ENCODE measurements around the gene PUSL1. TPM values are rescaled to one million over a fixed set of nuclear protein-coding genes. Genes with fewer than 3 reads are reported as not detected.

PUSL1 gene
- total and polyA plus RNA-seq, 2 experiments from 2014 or later = 41.5 to 55.8 TPM

GRCh38 chr1:1328254-1328653 lies 19.9 kb downstream of the PUSL1 start (continued):
- TF ChIP-seq, protein P1, sequence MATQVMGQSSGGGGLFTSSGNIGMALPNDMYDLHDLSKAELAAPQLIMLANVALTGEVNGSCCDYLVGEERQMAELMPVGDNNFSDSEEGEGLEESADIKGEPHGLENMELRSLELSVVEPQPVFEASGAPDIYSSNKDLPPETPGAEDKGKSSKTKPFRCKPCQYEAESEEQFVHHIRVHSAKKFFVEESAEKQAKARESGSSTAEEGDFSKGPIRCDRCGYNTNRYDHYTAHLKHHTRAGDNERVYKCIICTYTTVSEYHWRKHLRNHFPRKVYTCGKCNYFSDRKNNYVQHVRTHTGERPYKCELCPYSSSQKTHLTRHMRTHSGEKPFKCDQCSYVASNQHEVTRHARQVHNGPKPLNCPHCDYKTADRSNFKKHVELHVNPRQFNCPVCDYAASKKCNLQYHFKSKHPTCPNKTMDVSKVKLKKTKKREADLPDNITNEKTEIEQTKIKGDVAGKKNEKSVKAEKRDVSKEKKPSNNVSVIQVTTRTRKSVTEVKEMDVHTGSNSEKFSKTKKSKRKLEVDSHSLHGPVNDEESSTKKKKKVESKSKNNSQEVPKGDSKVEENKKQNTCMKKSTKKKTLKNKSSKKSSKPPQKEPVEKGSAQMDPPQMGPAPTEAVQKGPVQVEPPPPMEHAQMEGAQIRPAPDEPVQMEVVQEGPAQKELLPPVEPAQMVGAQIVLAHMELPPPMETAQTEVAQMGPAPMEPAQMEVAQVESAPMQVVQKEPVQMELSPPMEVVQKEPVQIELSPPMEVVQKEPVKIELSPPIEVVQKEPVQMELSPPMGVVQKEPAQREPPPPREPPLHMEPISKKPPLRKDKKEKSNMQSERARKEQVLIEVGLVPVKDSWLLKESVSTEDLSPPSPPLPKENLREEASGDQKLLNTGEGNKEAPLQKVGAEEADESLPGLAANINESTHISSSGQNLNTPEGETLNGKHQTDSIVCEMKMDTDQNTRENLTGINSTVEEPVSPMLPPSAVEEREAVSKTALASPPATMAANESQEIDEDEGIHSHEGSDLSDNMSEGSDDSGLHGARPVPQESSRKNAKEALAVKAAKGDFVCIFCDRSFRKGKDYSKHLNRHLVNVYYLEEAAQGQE (IDR thresholded peaks at IDR 0.05; ENCODE audit: unreplicated experiment) = no peak
- no peak for TF ChIP-seq CREB1 (CRISPR knock-in tag; IDR thresholded peaks at IDR 0.05; ENCODE audit: low read depth)

GRCh38 chr1:1329304-1330210 lies 21.2 kb downstream of the PUSL1 start:
- Histone ChIP-seq H3K27ac (ENCODE audit: low read depth) (no peak overlapping the region), H3K4me2 (no peak overlapping the region), H3K4me3 (no peak overlapping the region), H3K27me3 (ENCODE audit: insufficient read depth) (no peaks in the 10 kb centered on the region), H3F3A (replicated peaks; ENCODE audit: low read depth) (peaks cover 15% of the 10 kb centered on the region; the same call in 1 of the 2 replicates), H3K36me3 (ENCODE audit: insufficient read depth) (no peaks in the 10 kb centered on the region), H3K9me2 (ENCODE audit: insufficient read depth) (no peaks in the 10 kb centered on the region), H3K4me1 (ENCODE audit: insufficient read depth) (no peaks in the 10 kb centered on the region), H2AFZ (no peak overlapping the region), H3K79me2 (replicated peaks; ENCODE audit: insufficient read depth) (peaks cover 8% of the 10 kb centered on the region; the same call in 1 of the 2 replicates), H4K20me1 (replicated peaks; ENCODE audit: insufficient read depth) (no peaks in the 10 kb centered on the region)
- Mint-ChIP-seq H3K36me3 (ENCODE audit: low read depth) (peaks cover 5% of the 10 kb centered on the region; the same call in 2 of the 3 replicates), H3K9me3 (no peaks in the 10 kb centered on the region), H3K27ac (no peak overlapping the region), H3K27me3 (ENCODE audit: insufficient read depth, low read depth, poor library complexity) (peaks cover 16% of the 10 kb centered on the region), H3K4me3 (no peak overlapping the region; the same call in 2 of the 3 replicates), H3K4me1 (no peaks in the 10 kb centered on the region)
- no peak for ATAC-seq
- no peak for DNase-seq (ENCODE audit: low spot score)
- TF ChIP-seq, protein P2, sequence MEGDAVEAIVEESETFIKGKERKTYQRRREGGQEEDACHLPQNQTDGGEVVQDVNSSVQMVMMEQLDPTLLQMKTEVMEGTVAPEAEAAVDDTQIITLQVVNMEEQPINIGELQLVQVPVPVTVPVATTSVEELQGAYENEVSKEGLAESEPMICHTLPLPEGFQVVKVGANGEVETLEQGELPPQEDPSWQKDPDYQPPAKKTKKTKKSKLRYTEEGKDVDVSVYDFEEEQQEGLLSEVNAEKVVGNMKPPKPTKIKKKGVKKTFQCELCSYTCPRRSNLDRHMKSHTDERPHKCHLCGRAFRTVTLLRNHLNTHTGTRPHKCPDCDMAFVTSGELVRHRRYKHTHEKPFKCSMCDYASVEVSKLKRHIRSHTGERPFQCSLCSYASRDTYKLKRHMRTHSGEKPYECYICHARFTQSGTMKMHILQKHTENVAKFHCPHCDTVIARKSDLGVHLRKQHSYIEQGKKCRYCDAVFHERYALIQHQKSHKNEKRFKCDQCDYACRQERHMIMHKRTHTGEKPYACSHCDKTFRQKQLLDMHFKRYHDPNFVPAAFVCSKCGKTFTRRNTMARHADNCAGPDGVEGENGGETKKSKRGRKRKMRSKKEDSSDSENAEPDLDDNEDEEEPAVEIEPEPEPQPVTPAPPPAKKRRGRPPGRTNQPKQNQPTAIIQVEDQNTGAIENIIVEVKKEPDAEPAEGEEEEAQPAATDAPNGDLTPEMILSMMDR (conservative IDR thresholded peaks at IDR 0.05; ENCODE audit: low read depth in 2 of 2) = no peak
- TF ChIP-seq JUNB (IDR thresholded peaks at IDR 0.05; ENCODE audit: unreplicated experiment) (no peak), ZNF462 (CRISPR knock-in tag; IDR thresholded peaks at IDR 0.05) (no peak), POLR2AphosphoS5 (IDR thresholded peaks at IDR 0.05; ENCODE audit: low read depth) (no peak), STAT1 (IDR thresholded peaks at IDR 0.05; ENCODE audit: unreplicated experiment) (no peak), EZH2 (IDR thresholded peaks at IDR 0.05; ENCODE audit: low read depth, unreplicated experiment) (no peak)

Measured in GM23338 (cell line).